ENCODE measurements around the gene HSD17B13.
A peak's percentile ranks its signal among the peaks of the same experiment; 100 is the strongest.

Gene HSD17B13

DNA sequence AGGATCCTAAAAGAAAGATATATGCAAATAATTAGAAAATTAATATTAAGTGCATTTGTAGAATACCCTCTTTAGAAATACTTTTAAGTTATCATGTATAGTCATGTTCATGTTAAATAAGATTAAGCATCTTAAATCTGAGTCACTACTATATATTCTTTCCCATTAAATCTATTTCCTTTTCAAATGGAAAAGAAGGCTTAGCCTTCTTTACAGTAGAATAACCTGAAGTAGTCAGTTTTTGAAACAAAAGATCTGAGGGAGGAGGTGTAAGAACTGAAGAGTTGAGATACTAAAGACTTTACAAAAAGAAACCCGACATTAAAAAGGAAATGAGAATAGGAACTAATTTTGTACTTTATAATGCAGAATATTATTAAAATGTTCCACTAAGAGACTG, 14.7 kb upstream of the HSD17B13 start:
- no peak for DNase-seq (ENCODE audit: low read depth)
- TF ChIP-seq, protein P1, sequence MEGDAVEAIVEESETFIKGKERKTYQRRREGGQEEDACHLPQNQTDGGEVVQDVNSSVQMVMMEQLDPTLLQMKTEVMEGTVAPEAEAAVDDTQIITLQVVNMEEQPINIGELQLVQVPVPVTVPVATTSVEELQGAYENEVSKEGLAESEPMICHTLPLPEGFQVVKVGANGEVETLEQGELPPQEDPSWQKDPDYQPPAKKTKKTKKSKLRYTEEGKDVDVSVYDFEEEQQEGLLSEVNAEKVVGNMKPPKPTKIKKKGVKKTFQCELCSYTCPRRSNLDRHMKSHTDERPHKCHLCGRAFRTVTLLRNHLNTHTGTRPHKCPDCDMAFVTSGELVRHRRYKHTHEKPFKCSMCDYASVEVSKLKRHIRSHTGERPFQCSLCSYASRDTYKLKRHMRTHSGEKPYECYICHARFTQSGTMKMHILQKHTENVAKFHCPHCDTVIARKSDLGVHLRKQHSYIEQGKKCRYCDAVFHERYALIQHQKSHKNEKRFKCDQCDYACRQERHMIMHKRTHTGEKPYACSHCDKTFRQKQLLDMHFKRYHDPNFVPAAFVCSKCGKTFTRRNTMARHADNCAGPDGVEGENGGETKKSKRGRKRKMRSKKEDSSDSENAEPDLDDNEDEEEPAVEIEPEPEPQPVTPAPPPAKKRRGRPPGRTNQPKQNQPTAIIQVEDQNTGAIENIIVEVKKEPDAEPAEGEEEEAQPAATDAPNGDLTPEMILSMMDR (IDR thresholded peaks at IDR 0.05; ENCODE audit: low read length, missing control alignments): no peak
- H3K4me3 ChIP-seq (replicated peaks; ENCODE audit: low read depth, low read length): no peak overlapping the region

DNA sequence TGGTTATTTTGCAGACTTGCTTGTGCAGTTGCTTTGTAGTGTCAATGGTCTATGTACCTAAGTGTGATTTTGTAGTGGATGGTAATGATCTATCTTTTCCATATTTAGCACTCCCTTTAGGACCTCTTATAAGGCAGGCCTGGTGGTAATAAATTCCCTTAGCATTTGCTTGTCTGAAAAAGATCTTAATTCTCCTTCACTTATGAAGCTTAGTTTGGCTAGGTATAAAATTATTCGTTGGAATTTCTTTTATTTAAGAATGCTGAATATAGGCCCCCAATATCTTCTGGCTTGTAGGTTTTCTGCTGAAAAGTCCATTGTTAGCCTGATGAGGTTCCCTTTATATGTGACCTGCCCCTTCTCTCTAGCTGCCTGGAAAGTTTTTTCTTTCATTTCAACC, 10.6 kb upstream of the HSD17B13 start:
- TF ChIP-seq, protein P1 (IDR thresholded peaks at IDR 0.05; ENCODE audit: low read length, missing control alignments): no peak
- DNase-seq (ENCODE audit: low read depth): no peak
- H3K4me3 ChIP-seq (replicated peaks; ENCODE audit: low read depth, low read length): no peak overlapping the region

DNA sequence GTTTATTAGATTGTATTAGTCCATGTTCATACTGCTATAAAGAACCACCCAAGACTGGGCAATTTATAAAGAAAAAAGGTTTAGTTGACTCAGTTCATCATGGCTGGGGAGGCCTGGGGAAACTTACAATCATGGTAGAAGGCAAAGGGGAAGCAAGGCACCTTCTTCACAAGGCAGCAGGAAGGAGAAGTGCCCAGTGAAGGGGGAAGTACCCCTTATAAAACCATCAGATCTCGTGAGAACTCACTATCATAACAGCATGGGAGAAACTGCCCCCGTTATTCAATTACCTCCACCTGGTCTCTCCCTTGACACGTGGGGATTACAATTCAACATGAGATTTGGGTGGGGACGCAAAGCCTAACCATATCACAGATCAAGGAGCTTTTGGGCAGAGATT, 8.1 kb upstream of the HSD17B13 start:
- no peak for DNase-seq (ENCODE audit: low read depth)
- TF ChIP-seq, protein P1 (IDR thresholded peaks at IDR 0.05; ENCODE audit: low read length, missing control alignments): no peak
- no peak overlapping the region for H3K4me3 ChIP-seq (replicated peaks; ENCODE audit: low read depth, low read length)

DNA sequence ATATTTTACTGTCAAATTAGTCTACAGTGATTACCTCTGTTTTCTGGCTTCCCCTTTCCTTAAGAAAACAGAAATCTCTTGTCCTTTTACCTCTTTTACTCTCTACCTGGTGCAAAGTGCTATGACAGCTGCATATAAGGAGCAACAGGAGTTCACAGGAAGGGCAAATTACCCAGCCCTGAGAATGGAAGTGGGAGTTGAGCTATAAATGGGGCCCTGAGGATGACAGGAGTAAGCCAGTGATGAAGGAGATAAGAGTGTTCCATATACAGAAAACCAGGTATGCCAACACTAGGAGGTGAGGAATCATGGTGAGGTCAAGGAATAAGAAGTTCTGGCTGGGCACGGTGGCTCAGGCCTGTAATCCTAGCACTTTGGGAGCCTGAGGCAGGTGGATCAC, 4.5 kb upstream of the HSD17B13 start:
- DNase-seq (ENCODE audit: low read depth): no peak
- no peak overlapping the region for H3K4me3 ChIP-seq (replicated peaks; ENCODE audit: low read depth, low read length)
- TF ChIP-seq, protein P1 (IDR thresholded peaks at IDR 0.05; ENCODE audit: low read length, missing control alignments): no peak

DNA sequence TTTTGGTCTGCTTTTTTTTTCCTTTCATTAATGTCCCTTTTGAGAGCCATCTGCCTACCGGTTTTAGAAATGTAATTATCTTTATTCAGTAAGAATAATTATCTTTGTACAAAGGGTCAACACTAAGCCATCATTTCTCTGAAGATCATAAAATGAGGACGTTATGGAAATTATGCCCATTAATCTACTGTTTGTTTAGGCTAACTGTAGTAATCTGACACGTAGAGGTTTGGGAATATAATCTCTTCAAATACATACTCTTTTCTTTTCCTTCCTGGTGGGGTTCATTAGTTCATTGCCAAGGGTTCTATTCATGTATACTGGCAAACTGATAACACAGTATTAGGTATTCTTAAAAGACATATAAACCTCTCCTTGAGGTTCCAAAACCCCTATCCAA, 3.8 kb upstream of the HSD17B13 start:
- H3K4me3 ChIP-seq (replicated peaks; ENCODE audit: low read depth, low read length): no peak overlapping the region
- no peak for DNase-seq (ENCODE audit: low read depth)
- TF ChIP-seq, protein P1 (IDR thresholded peaks at IDR 0.05; ENCODE audit: low read length, missing control alignments): no peak

DNA sequence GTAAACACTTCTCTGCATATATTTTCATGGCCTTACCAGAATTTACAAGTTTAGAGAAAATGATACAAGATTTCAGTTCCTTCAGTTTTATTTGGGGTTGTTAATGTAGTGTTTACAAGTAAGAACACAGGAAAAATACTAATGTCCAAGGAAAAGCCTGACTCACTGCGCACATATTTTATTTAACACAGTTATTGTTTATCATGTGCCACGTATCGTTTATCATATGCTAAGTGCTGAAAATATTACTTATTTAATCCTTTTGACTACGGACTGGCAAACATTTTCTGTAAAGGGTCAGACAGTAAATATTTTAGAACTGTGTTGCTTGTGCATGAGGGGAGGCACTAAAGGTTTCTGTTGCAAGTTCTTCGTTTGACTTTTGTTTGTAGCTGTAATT, 794 bp downstream of the HSD17B13 start:
- TF ChIP-seq, protein P1 (IDR thresholded peaks at IDR 0.05; ENCODE audit: low read length, missing control alignments): no peak
- H3K4me3 ChIP-seq (replicated peaks; ENCODE audit: low read depth, low read length): no peak overlapping the region
- no peak for DNase-seq (ENCODE audit: low read depth)

DNA sequence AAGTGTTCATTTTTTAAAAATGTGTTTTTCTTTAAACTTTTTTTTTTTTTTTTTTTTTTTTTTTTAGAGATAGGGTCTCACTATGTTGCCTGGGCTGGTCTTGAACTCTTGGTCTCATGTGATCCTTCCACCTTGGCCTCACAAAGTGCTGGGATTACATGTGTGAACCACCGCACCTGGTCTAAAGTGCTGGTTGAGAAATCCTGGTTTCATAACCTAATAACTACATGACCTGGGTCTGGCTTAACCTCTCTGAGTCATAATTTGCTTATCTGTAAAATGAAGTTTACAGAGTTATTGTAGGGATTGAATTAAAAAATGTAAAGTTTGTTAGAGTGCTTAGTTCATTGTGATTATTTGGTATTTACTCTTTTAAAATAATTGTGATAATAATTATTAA, 5.2 kb downstream of the HSD17B13 start:
- no peak overlapping the region for H3K4me3 ChIP-seq (replicated peaks; ENCODE audit: low read depth, low read length)
- TF ChIP-seq, protein P1 (IDR thresholded peaks at IDR 0.05; ENCODE audit: low read length, missing control alignments): no peak
- DNase-seq (ENCODE audit: low read depth): peak; percentile 39
